CD14-positive monocyte (primary cell): Measurements from ENCODE around the gene MB21D2. TPM values are rescaled to one million over a fixed set of nuclear protein-coding genes. Genes with fewer than 3 reads are reported as not detected.

Experiments
- DNase-seq, 3 donors: peaks; one replicate each; pipeline ENCODE4 v3.0.0-alpha.2; 2011 to 2022
- H2AFZ ChIP-seq: 2 replicates; pipeline ENCODE4 v1.6.0; 2012; ENCODE audit warnings: mild to moderate bottlenecking, low read depth, low read length, inconsistent platforms; ENCODE audit not compliant: insufficient read depth, poor library complexity, severe bottlenecking
- H3K27ac ChIP-seq, 2 donors: 1 replicate in 1 of 2; 2 replicates in 1 of 2; pipeline ENCODE4 v1.5.1; 2012 to 2013; ENCODE audit warnings: low read length in 2 of 2, control low read depth in 1 of 2, inconsistent platforms in 1 of 2, low read depth in 1 of 2, mild to moderate bottlenecking in 1 of 2
- H3K27me3 ChIP-seq, 2 donors: one replicate each; pipeline versions ENCODE4 v1.6.0 to v1.6.1; 2011 to 2013; ENCODE audit warnings: low read length in 2 of 2; ENCODE audit not compliant: control insufficient read depth in 2 of 2, insufficient read depth in 2 of 2
- H3K36me3 ChIP-seq, 2 donors: replicated peaks in 1 of 2; 1 replicate in 1 of 2; 2 replicates in 1 of 2; pipeline versions ENCODE4 v1.5.1 to v1.6.1; 2012 to 2013; ENCODE audit warnings: low read length in 2 of 2, control low read depth in 1 of 2, inconsistent platforms in 1 of 2, mild to moderate bottlenecking in 1 of 2; ENCODE audit not compliant: insufficient read depth in 2 of 2, control insufficient read depth in 1 of 2
- H3K4me1 ChIP-seq, 2 donors: 1 replicate in 1 of 2; 2 replicates in 1 of 2; pipeline versions ENCODE4 v1.5.1 to v1.6.1; 2012 to 2013; ENCODE audit warnings: low read length in 2 of 2, control low read depth in 1 of 2, inconsistent platforms in 1 of 2, mild to moderate bottlenecking in 1 of 2, moderate library complexity in 1 of 2; ENCODE audit not compliant: insufficient read depth in 2 of 2, control insufficient read depth in 1 of 2
- H3K4me2 ChIP-seq: replicated peaks from 2 replicates; pipeline ENCODE3; 2012; ENCODE audit warnings: low read length, moderate library complexity, mild to moderate bottlenecking; ENCODE audit not compliant: poor library complexity, severe bottlenecking; ENCODE audit errors: extremely low read depth
- H3K4me3 ChIP-seq, 3 experiments: fragments of 200-600 bp in 1 of 3; sonication (generic) in 1 of 3; replicated peaks in 1 of 3; 1 replicate in 2 of 3; 2 replicates in 1 of 3; pipeline ENCODE4 v1.5.1; 2011 to 2013; ENCODE audit warnings: low read length in 3 of 3, mild to moderate bottlenecking in 3 of 3, control low read depth in 2 of 3, low read depth in 2 of 3, inconsistent platforms in 1 of 3, moderate library complexity in 1 of 3
- H3K79me2 ChIP-seq: 2 replicates; pipeline ENCODE4 v1.6.0; 2012; ENCODE audit warnings: mild to moderate bottlenecking, control low read depth, inconsistent platforms, low read length, moderate library complexity; ENCODE audit not compliant: insufficient read depth
- H3K9ac ChIP-seq: 2 replicates; pipeline ENCODE4 v1.6.0; 2017; ENCODE audit warnings: low read length, mild to moderate bottlenecking; ENCODE audit not compliant: insufficient read depth, poor library complexity, severe bottlenecking
- H3K9me3 ChIP-seq, 2 donors: replicated peaks in 1 of 2; 1 replicate in 1 of 2; 2 replicates in 1 of 2; pipeline versions ENCODE4 v1.5.1 to v1.6.1; 2012 to 2013; ENCODE audit warnings: low read length in 2 of 2, control low read depth in 1 of 2; ENCODE audit not compliant: control insufficient read depth in 1 of 2, insufficient read depth in 1 of 2
- H4K20me1 ChIP-seq: 2 replicates; pipeline ENCODE4 v1.6.0; 2012; ENCODE audit warnings: mild to moderate bottlenecking, low read length, control low read depth, moderate library complexity; ENCODE audit not compliant: insufficient read depth
- H3K27ac Mint-ChIP-seq, 7 donors: one replicate each; pipeline ENCODE4 v1.8.0; 2020; ENCODE audit warnings: mild to moderate bottlenecking in 7 of 7, mixed read lengths in 7 of 7, moderate library complexity in 6 of 7, inconsistent platforms in 2 of 7
- H3K27me3 Mint-ChIP-seq, 3 donors: one replicate each; pipeline ENCODE4 v1.8.0; 2021 to 2022; ENCODE audit warnings: low read depth in 3 of 3, mild to moderate bottlenecking in 3 of 3, mixed read lengths in 3 of 3, moderate library complexity in 3 of 3, inconsistent platforms in 1 of 3
- H3K36me3 Mint-ChIP-seq, 2 donors: one replicate each; pipeline ENCODE4 v1.8.0; 2020; ENCODE audit warnings: mixed read lengths in 2 of 2, inconsistent platforms in 1 of 2, mild to moderate bottlenecking in 1 of 2
- H3K4me1 Mint-ChIP-seq: one replicate; pipeline ENCODE4 v1.8.0; 2020; ENCODE audit warnings: mild to moderate bottlenecking, mixed read lengths
- H3K4me3 Mint-ChIP-seq, 2 donors: one replicate each; pipeline ENCODE4 v1.8.0; 2020; ENCODE audit warnings: mild to moderate bottlenecking in 2 of 2, mixed read lengths in 2 of 2, moderate library complexity in 1 of 2
- H3K9me3 Mint-ChIP-seq, 7 donors: one replicate each; pipeline ENCODE4 v1.8.0; 2020 to 2022; ENCODE audit warnings: mixed read lengths in 7 of 7, mild to moderate bottlenecking in 6 of 7, moderate library complexity in 6 of 7, inconsistent platforms in 2 of 7
- WGBS: methylation state at CpG from one replicate; pipeline ENCODE4 v1.1.5; 2013; ENCODE audit warnings: missing lambda C conversion rate; ENCODE audit not compliant: insufficient coverage; 5-methylcytosine and 5-hydroxymethylcytosine counted together
- intact Hi-C, 2 donors: fragments of 100-400 bp; cut with micrococcal nuclease; formaldehyde crosslinking; loops; one replicate each; pipeline versions ENCODE4 v1.15.0 to v1.15.1; 2023
- polyA plus RNA-seq, 3 donors: library from polyadenylated mRNA; depleted of rRNA in 1 of 3; unstranded in 2 of 3; stranded (reverse) in 1 of 3; fragments of 300-500 nt in 2 of 3; fragments of >200 nt in 1 of 3; fragmentation: Illumina TruSeq in 2 of 3; gene quantifications; 1 replicate in 2 of 3; 2 replicates in 1 of 3; pipeline ENCODE4 v1.2.3, GENCODE V29; 2012 to 2021
- TF ChIP-seq, protein P1 (sequence below): fragments of 200-600 bp; IDR thresholded peaks from one replicate; pipeline ENCODE4 v1.8.0; 2022; ENCODE audit warnings: antibody characterized with exemption, mild to moderate bottlenecking

Gene MB21D2
- polyA plus RNA-seq, 3 donors, result 0.37 to 0.77 (median 0.59) TPM

DNA sequence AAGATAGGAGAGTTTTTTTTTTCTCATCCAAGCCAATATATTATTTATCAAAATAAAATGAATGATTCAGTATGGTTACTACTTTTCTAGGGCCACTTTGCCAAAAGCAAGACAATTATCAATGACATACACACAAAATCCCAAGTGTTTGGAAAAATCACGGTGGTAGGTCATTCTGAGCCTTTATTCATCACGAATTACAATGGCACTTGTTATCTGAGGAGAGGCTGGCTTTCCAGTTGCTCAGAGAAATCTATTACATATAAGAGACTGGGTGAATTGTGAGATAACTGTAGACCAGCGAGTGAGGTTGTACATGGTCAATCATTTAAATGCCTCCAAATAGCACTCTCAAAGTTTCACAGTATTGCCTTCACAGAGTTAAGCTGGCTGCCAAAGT, 169.9 kb downstream of the MB21D2 start:
- Histone ChIP-seq H3K4me3 (no peak overlapping the region), H3K27ac (no peak overlapping the region), H3K9me3 (no peaks in the 10 kb centered on the region), H4K20me1 (no peaks in the 10 kb centered on the region), H3K4me1 (no peaks in the 10 kb centered on the region), H3K36me3 (no peaks in the 10 kb centered on the region), H3K4me2 (no peak overlapping the region), H3K79me2 (no peaks in the 10 kb centered on the region), H3K27me3 (no peaks in the 10 kb centered on the region), H3K9ac (no peak overlapping the region), H2AFZ (no peak overlapping the region)
- no peaks in the 10 kb centered on the region for H3K27me3 Mint-ChIP-seq
- peaks cover 0 to 6% (median 3%) of the 10 kb centered on the region in 7 donors for H3K9me3 Mint-ChIP-seq
- H3K27ac Mint-ChIP-seq, result no peak overlapping the region
- intact Hi-C loops, result no loop called here
- no peaks in the 10 kb centered on the region for H3K4me1 Mint-ChIP-seq
- H3K36me3 Mint-ChIP-seq, result no peaks in the 10 kb centered on the region
- 60% methylated on average over 1 of the region's 3 CpGs for WGBS
- TF ChIP-seq, protein P1, sequence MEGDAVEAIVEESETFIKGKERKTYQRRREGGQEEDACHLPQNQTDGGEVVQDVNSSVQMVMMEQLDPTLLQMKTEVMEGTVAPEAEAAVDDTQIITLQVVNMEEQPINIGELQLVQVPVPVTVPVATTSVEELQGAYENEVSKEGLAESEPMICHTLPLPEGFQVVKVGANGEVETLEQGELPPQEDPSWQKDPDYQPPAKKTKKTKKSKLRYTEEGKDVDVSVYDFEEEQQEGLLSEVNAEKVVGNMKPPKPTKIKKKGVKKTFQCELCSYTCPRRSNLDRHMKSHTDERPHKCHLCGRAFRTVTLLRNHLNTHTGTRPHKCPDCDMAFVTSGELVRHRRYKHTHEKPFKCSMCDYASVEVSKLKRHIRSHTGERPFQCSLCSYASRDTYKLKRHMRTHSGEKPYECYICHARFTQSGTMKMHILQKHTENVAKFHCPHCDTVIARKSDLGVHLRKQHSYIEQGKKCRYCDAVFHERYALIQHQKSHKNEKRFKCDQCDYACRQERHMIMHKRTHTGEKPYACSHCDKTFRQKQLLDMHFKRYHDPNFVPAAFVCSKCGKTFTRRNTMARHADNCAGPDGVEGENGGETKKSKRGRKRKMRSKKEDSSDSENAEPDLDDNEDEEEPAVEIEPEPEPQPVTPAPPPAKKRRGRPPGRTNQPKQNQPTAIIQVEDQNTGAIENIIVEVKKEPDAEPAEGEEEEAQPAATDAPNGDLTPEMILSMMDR, result no peak
- no peak overlapping the region for H3K4me3 Mint-ChIP-seq
- DNase-seq, result no peak

DNA sequence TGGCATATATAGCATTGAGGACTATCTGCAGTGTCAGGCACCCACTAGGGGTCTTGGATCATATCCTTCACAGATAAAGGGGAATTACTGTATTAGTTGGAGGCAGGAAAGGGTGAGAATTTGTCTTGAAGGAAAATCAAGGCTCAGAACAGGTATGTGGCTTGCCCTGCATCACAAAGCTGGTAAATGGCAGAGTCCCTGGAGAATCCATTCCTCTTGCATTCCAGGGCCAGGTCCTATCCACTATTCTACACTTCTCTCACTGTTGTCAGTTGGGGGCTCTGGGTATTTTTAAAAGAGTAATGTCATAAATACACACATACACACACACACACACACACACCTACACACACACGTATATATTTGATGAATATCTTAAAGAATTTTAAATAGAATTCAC, 170.5 kb downstream of the MB21D2 start:
- H3K27ac ChIP-seq, result no peak overlapping the region
- DNase-seq, result no peak
- no peak overlapping the region for H3K9ac ChIP-seq
- Mint-ChIP-seq H3K27ac (no peak overlapping the region), H3K4me1 (no peaks in the 10 kb centered on the region), H3K36me3 (no peaks in the 10 kb centered on the region), H3K27me3 (no peaks in the 10 kb centered on the region), H3K9me3 (peaks cover 0 to 6% (median 3%) of the 10 kb centered on the region in 7 donors), H3K4me3 (no peak overlapping the region)
- no peaks in the 10 kb centered on the region for H3K4me1 ChIP-seq
- no CpG with 5 or more reads among the region's 1 CpG for WGBS
- H3K36me3 ChIP-seq, result no peaks in the 10 kb centered on the region
- H3K9me3 ChIP-seq, result no peaks in the 10 kb centered on the region
- no peak overlapping the region for H3K4me3 ChIP-seq
- H4K20me1 ChIP-seq, result no peaks in the 10 kb centered on the region
- H3K27me3 ChIP-seq, result no peaks in the 10 kb centered on the region
- H2AFZ ChIP-seq, result no peak overlapping the region
- H3K4me2 ChIP-seq, result no peak overlapping the region
- H3K79me2 ChIP-seq, result no peaks in the 10 kb centered on the region
- intact Hi-C loops, result no loop called here
- TF ChIP-seq, protein P1, result no peak

Other genes starting within 250 kb of the MB21D2 start
- not detected for gene FGF12, start 190.3 kb downstream of the MB21D2 start, polyA plus RNA-seq